ENCODE results near the gene KLHL7.
"Not testable (repeated sequence)": the region's sequence is repeated elsewhere in the genome, so short reads cannot be mapped to it uniquely, and the experiment has no call there.

Gene KLHL7

DNA sequence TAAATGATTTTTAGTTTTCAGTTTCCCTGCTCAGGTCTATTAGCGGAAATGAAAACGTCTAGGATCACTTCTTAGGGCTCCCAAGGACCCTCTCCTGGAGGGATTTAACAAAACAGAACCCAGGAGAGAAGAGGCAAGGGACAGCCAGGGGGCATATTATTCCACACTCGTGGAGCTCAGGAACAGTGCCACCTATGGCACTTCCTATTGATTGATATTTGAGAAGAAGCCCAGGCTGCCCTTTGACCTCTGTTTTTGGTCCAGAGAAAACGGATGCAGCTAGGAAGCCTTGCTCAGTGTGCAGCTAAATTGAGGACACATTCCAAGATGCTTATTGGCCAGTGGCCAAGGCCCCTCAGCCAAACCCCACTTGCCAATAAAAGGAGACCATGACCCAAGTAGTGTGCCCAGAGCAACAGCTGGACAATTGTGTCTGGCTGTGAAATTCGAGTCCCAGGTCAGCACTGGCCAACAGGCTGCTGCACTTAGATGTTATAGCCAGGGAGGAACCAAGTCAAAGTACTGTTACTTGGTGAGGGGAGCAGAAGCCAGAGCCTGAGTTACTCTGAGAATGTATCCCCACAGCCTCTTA, 117.0 kb downstream of the KLHL7 start:
- no peak for DNase-seq

- DNase-seq = not testable (repeated sequence)
Observed at GRCh38 chr7:23224364-23224763, 118.8 kb downstream of the KLHL7 start.

- DNase-seq = no peak
Observed at GRCh38 chr7:23226844-23227450, 121.4 kb downstream of the KLHL7 start.
